H1 (cell line): ENCODE results near the gene ZNF598. TPM values are rescaled to one million over a fixed set of nuclear protein-coding genes. Genes with fewer than 3 reads are reported as not detected.

ENCODE experiments used
- CTCF ChIA-PET: fragments of 300-600 bp; sonication (Branson Sonifier 250); formaldehyde crosslinking; loops from one replicate; lab custom pipeline; 2021; ENCODE audit not compliant: partially characterized antibody; lab: Charles Lee
- POLR2A ChIA-PET: fragments of 300-600 bp; sonication (Branson Sonifier 250); formaldehyde crosslinking; loops from one replicate; lab custom pipeline; 2021; ENCODE audit warnings: inconsistent platforms; ENCODE audit not compliant: partially characterized antibody; lab: Charles Lee
- DNase-seq, 2 experiments: peaks; one replicate each; pipeline versions ENCODE4 v3.0.0 to v3.0.0-alpha.2; 2010 to 2022; ENCODE audit warnings: low spot score in 2 of 2, low read depth in 1 of 2, mixed read lengths in 1 of 2
- FAIRE-seq: peaks from 2 replicates; lab custom pipeline; 2011; peaks lifted over from hg19 to GRCh38; lab: Jason Lieb, UNC
- H2AFZ ChIP-seq: 2 replicates; pipeline ENCODE4 v1.8.1; 2012; ENCODE audit warnings: low read length, inconsistent platforms
- H2AK5ac ChIP-seq: 2 replicates; pipeline ENCODE4 v1.6.1; 2013; ENCODE audit warnings: low read depth, low read length
- H2BK120ac ChIP-seq: replicated peaks from 2 replicates; pipeline ENCODE3; 2013; ENCODE audit warnings: low read depth, low read length, inconsistent platforms
- H2BK12ac ChIP-seq: 2 replicates; pipeline ENCODE4 v1.6.1; 2013; ENCODE audit warnings: low read depth, low read length
- H2BK15ac ChIP-seq: 2 replicates; pipeline ENCODE4 v1.6.1; 2013; ENCODE audit warnings: low read length
- H2BK20ac ChIP-seq: 2 replicates; pipeline ENCODE4 v1.6.1; 2013; ENCODE audit warnings: low read length
- H2BK5ac ChIP-seq: 2 replicates; pipeline ENCODE4 v1.6.1; 2013; ENCODE audit warnings: low read depth, low read length
- H3K14ac ChIP-seq: 2 replicates; pipeline ENCODE4 v1.6.1; 2013; ENCODE audit warnings: inconsistent platforms; ENCODE audit not compliant: insufficient read length
- H3K18ac ChIP-seq: 2 replicates; pipeline ENCODE4 v1.6.1; 2013; ENCODE audit warnings: low read length; ENCODE audit errors: extremely low read depth
- H3K23ac ChIP-seq: 2 replicates; pipeline ENCODE4 v1.6.1; 2013; ENCODE audit warnings: inconsistent platforms; ENCODE audit not compliant: insufficient read length
- H3K23me2 ChIP-seq: 2 replicates; pipeline ENCODE4 v1.6.1; 2013; ENCODE audit warnings: low read depth, low read length
- H3K27ac ChIP-seq: 2 replicates; pipeline ENCODE4 v1.6.1; 2011; ENCODE audit warnings: low read depth, low read length, inconsistent platforms
- H3K27me3 ChIP-seq, 4 experiments: replicated peaks in 1 of 4; 1 replicate in 1 of 4; 2 replicates in 3 of 4; pipeline versions ENCODE4 v1.6.1 to v1.8.1; 2011 to 2013; ENCODE audit warnings: low read length in 3 of 4, mild to moderate bottlenecking in 3 of 4, inconsistent platforms in 2 of 4, mixed read lengths in 2 of 4, moderate library complexity in 1 of 4; ENCODE audit not compliant: control insufficient read depth in 3 of 4, insufficient read depth in 3 of 4; ENCODE audit errors: extremely low read depth in 1 of 4
- H3K36me3 ChIP-seq, 4 experiments: 2 replicates each; pipeline versions ENCODE4 v1.6.1 to v1.8.1; 2011 to 2013; ENCODE audit warnings: mild to moderate bottlenecking in 4 of 4, low read length in 3 of 4, moderate library complexity in 2 of 4, control low read depth in 1 of 4, inconsistent platforms in 1 of 4; ENCODE audit not compliant: insufficient read depth in 4 of 4, control insufficient read depth in 2 of 4
- H3K4ac ChIP-seq: replicated peaks from 2 replicates; pipeline ENCODE3; 2013; ENCODE audit warnings: low read length, low read depth, mixed read lengths, inconsistent platforms; ENCODE audit not compliant: insufficient read length
- H3K4me1 ChIP-seq, 4 experiments: replicated peaks in 1 of 4; 1 replicate in 1 of 4; 2 replicates in 3 of 4; pipeline versions ENCODE4 v1.6.1 to v1.8.1; 2011 to 2013; ENCODE audit warnings: low read length in 3 of 4, inconsistent platforms in 2 of 4, mixed read lengths in 1 of 4; ENCODE audit not compliant: insufficient read depth in 4 of 4, control insufficient read depth in 3 of 4
- H3K4me2 ChIP-seq, 2 experiments: 2 replicates each; pipeline versions ENCODE4 v1.6.1 to v1.8.1; 2011 to 2013; ENCODE audit warnings: low read depth in 2 of 2, low read length in 2 of 2, control low read depth in 1 of 2, inconsistent platforms in 1 of 2, mild to moderate bottlenecking in 1 of 2; ENCODE audit not compliant: insufficient read depth in 1 of 2
- H3K4me3 ChIP-seq, 4 experiments: fragments of 200-600, 300-600 bp in 1 of 4; sonication (generic), shearing (Covaris generic), sonication (Bioruptor Twin) in 1 of 4; 2 replicates each; pipeline versions ENCODE4 v1.5.1 to v1.8.1; 2011 to 2016; ENCODE audit warnings: low read length in 4 of 4, low read depth in 3 of 4, control low read depth in 2 of 4, inconsistent platforms in 2 of 4, mild to moderate bottlenecking in 2 of 4, mixed read lengths in 1 of 4, moderate library complexity in 1 of 4; ENCODE audit not compliant: insufficient read depth in 2 of 4; ENCODE audit errors: extremely low read depth in 1 of 4
- H3K56ac ChIP-seq: replicated peaks from 2 replicates; pipeline ENCODE3; 2013; ENCODE audit warnings: low read depth, mild to moderate bottlenecking, mixed read lengths, low read length, inconsistent platforms; ENCODE audit not compliant: insufficient read length
- H3K79me1 ChIP-seq: 2 replicates; pipeline ENCODE4 v1.6.1; 2013; ENCODE audit warnings: low read depth, low read length, control low read depth
- H3K79me2 ChIP-seq, 2 experiments: 2 replicates each; pipeline versions ENCODE4 v1.6.1 to v1.8.1; 2012 to 2013; ENCODE audit warnings: low read length in 2 of 2, mild to moderate bottlenecking in 2 of 2, inconsistent platforms in 1 of 2; ENCODE audit not compliant: insufficient read depth in 2 of 2, control insufficient read depth in 1 of 2
- H3K9ac ChIP-seq, 4 experiments: replicated peaks in 1 of 4; 1 replicate in 1 of 4; 2 replicates in 3 of 4; pipeline versions ENCODE4 v1.6.1 to v1.8.1; 2011 to 2013; ENCODE audit warnings: low read depth in 3 of 4, low read length in 3 of 4, control low read depth in 2 of 4, mild to moderate bottlenecking in 2 of 4, moderate library complexity in 2 of 4, inconsistent platforms in 1 of 4; ENCODE audit errors: extremely low read depth in 1 of 4
- H3K9me3 ChIP-seq, 2 experiments: 2 replicates each; pipeline versions ENCODE4 v1.6.1 to v1.8.1; 2012 to 2013; ENCODE audit warnings: mild to moderate bottlenecking in 2 of 2, moderate library complexity in 2 of 2, control low read depth in 1 of 2, inconsistent platforms in 1 of 2, low read depth in 1 of 2, low read length in 1 of 2, mixed read lengths in 1 of 2; ENCODE audit not compliant: insufficient read depth in 2 of 2
- H4K20me1 ChIP-seq, 2 experiments: replicated peaks in 1 of 2; 2 replicates each; pipeline versions ENCODE3 to v1.8.1; 2011 to 2013; ENCODE audit warnings: inconsistent platforms in 2 of 2, low read length in 2 of 2, mild to moderate bottlenecking in 1 of 2; ENCODE audit not compliant: insufficient read depth in 2 of 2, control insufficient read depth in 1 of 2
- H4K5ac ChIP-seq: 2 replicates; pipeline ENCODE4 v1.6.1; 2013; ENCODE audit warnings: low read length, low read depth, mixed read lengths, inconsistent platforms; ENCODE audit not compliant: insufficient read length
- H4K8ac ChIP-seq: 2 replicates; pipeline ENCODE4 v1.8.0; 2013; ENCODE audit warnings: mild to moderate bottlenecking, moderate library complexity, low read length, inconsistent platforms; ENCODE audit not compliant: insufficient read depth; ENCODE audit errors: extremely low read depth
- H4K91ac ChIP-seq: replicated peaks from 2 replicates; pipeline ENCODE3; 2013; ENCODE audit warnings: low read length, mixed read lengths, inconsistent platforms; ENCODE audit not compliant: insufficient read length
- TBP ChIP-seq: IDR thresholded peaks from 2 replicates; pipeline ENCODE4 v1.6.1; 2011; ENCODE audit warnings: low read depth, low read length, improper control_type of control experiment
- WGBS, 2 experiments: shearing (Covaris generic) in 1 of 2; methylation state at CpG; one replicate each; pipeline versions ENCODE4 v1.1.6 to v1.1.7; 2013 to 2015; ENCODE audit warnings: low lambda C conversion rate in 2 of 2, mixed read lengths in 2 of 2, inconsistent platforms in 1 of 2, low coverage in 1 of 2, missing lambda C conversion rate in 1 of 2; ENCODE audit not compliant: insufficient replicate concordance in 2 of 2, insufficient coverage in 1 of 2, insufficient read length in 1 of 2; ENCODE audit errors: extremely low coverage in 1 of 2, missing lambda C conversion rate in 1 of 2; 5-methylcytosine and 5-hydroxymethylcytosine counted together
- polyA plus RNA-seq, 7 experiments: library from polyadenylated mRNA; depleted of rRNA in 3 of 7; stranded (reverse) in 5 of 7; unstranded in 2 of 7; fragments of >200 nt in 5 of 7; fragments of 200-250 nt in 2 of 7; gene quantifications; 1 replicate in 5 of 7; 2 replicates in 1 of 7; 4 replicates in 1 of 7; pipeline versions ENCODE4 v1.2.1 to v1.2.3, GENCODE V29; 2011 to 2013; ENCODE audit warnings: missing spikeins in 2 of 7, mixed read lengths in 2 of 7
- total RNA-seq: library from RNA; stranded (reverse); fragmentation: NEBNext Ultra II Directional; extraction: Animal tissue kit (Norgen Biotek cat#: 25700); gene quantifications from 2 replicates; pipeline ENCODE4 v1.2.1, GENCODE V29; 2021

Gene ZNF598
- total and polyA plus RNA-seq, 2 of the 8 experiments (the other 6 are each of a cell fraction or from before 2014, with no cell fraction given): 29.3 to 47.6 TPM

- H4K91ac ChIP-seq: no peak overlapping the region
- 91% methylated on average over 11 of the region's 22 CpGs; no CpG with 5 or more reads in 1 of the 2 experiments for WGBS, 2 experiments
- DNase-seq (no peak), FAIRE-seq (no peak)
- no peak overlapping the region for H3K4ac ChIP-seq
- H3K9ac ChIP-seq: no peak overlapping the region
- H3K18ac ChIP-seq: no peak overlapping the region
- TF ChIP-seq TBP: no peak
- no peak overlapping the region for H4K5ac ChIP-seq
- H2BK20ac ChIP-seq: no peak overlapping the region
- H3K14ac ChIP-seq: no peak overlapping the region
- no peak overlapping the region for H3K27ac ChIP-seq
- H2BK15ac ChIP-seq: no peak overlapping the region
- H4K8ac ChIP-seq: no peak overlapping the region
- ChIA-PET CTCF (interaction anchor here (0.6 to 1.8 kb wide), 6 partner anchors 12 to 198 kb away, joined by 3 to 4 read pairs (median 4); no protein-coding TSS in a partner anchor), POLR2A (interaction anchor here (1.2 to 1.7 kb wide), 2 partner anchors 109 to 123 kb away, joined by 3 to 4 read pairs; no protein-coding TSS in a partner anchor)
- H3K4me2 ChIP-seq: no peak overlapping the region
- peaks cover 0 to 5% of the 10 kb centered on the region in 2 experiments for H4K20me1 ChIP-seq
- peaks cover 0 to 3% (median 0%) of the 10 kb centered on the region in 4 experiments; a peak in 1 of 8 replicates for H3K36me3 ChIP-seq
- no peak overlapping the region for H2BK120ac ChIP-seq
- no peaks in the 10 kb centered on the region for H3K9me3 ChIP-seq
- peaks cover 0 to 11% of the 10 kb centered on the region in 2 experiments; a peak in 1 of 4 replicates for H3K79me2 ChIP-seq
- H3K23me2 ChIP-seq: peaks cover 10% of the 10 kb centered on the region
- no peak overlapping the region for H3K23ac ChIP-seq
- peaks cover 0 to 6% (median 1%) of the 10 kb centered on the region in 4 experiments; a peak in 4 of 7 replicates for H3K4me1 ChIP-seq
- no peak overlapping the region for H2BK5ac ChIP-seq
- H3K79me1 ChIP-seq: peaks cover 7% of the 10 kb centered on the region; the same call in 1 of the 2 replicates
- no peak overlapping the region for H2AFZ ChIP-seq
- no peaks in the 10 kb centered on the region; a peak in 1 of 7 replicates for H3K27me3 ChIP-seq
- H2BK12ac ChIP-seq: no peak overlapping the region
- H2AK5ac ChIP-seq: no peak overlapping the region
- no peak overlapping the region for H3K4me3 ChIP-seq
- H3K56ac ChIP-seq: no peak overlapping the region
Observed at GRCh38 chr16:2044541-2044940, 34.9 kb upstream of the ZNF598 start.
